Upper lobe of left lung (tissue), 4 donors: ENCODE data around the gene MED25.

Experiments used
- EP300 ChIP-seq, 4 donors: sonication (generic); formaldehyde crosslinking; IDR thresholded peaks; one replicate each; pipeline ENCODE4 v1.5.1; 2017; ENCODE audit warnings: antibody characterized with exemption in 4 of 4, control low read depth in 2 of 4
- POLR2A ChIP-seq, 4 donors: fragments of 450-650 bp; IDR thresholded peaks; one replicate each; pipeline ENCODE4 v1.5.1; 2016 to 2017; ENCODE audit warnings: antibody characterized with exemption in 4 of 4, mild to moderate bottlenecking in 2 of 4
- TF ChIP-seq, protein P1 (sequence below), 6 experiments: fragments of 450-650 bp in 4 of 6; fragments of 200-600 bp in 2 of 6; sonication (generic) in 2 of 6; IDR thresholded peaks; one replicate each; pipeline ENCODE4 v1.5.1; 2016 to 2019; ENCODE audit warnings: antibody characterized with exemption in 6 of 6

DNA sequence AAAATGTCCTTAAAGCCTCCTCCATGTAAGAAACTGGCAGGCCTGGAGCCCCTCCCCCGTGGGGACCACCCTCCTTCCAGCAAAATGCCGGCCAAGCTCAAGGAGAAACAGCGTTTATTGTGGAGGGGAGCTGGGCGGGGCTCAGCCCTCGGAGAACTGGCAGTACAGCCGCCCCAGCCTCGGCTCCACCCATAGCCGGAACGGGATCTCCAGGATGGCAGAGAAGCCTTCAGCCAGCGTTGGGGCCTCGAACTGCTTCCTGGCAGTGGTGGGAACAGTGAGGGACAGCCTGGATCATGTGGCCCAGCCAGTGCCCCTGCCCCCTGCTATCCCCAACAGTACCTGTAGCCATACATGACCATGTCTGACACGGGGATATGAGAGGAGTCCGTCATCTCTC is 43.0 kb downstream of the MED25 start:
- TF ChIP-seq, protein P1, sequence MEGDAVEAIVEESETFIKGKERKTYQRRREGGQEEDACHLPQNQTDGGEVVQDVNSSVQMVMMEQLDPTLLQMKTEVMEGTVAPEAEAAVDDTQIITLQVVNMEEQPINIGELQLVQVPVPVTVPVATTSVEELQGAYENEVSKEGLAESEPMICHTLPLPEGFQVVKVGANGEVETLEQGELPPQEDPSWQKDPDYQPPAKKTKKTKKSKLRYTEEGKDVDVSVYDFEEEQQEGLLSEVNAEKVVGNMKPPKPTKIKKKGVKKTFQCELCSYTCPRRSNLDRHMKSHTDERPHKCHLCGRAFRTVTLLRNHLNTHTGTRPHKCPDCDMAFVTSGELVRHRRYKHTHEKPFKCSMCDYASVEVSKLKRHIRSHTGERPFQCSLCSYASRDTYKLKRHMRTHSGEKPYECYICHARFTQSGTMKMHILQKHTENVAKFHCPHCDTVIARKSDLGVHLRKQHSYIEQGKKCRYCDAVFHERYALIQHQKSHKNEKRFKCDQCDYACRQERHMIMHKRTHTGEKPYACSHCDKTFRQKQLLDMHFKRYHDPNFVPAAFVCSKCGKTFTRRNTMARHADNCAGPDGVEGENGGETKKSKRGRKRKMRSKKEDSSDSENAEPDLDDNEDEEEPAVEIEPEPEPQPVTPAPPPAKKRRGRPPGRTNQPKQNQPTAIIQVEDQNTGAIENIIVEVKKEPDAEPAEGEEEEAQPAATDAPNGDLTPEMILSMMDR (IDR thresholded peaks at IDR 0.05) = no peak
- TF ChIP-seq POLR2A (IDR thresholded peaks at IDR 0.05) (no peak), EP300 (IDR thresholded peaks at IDR 0.05) (no peak)
